ENCODE results near the gene B3GALNT2. TPM values are rescaled to one million over a fixed set of nuclear protein-coding genes. Genes with fewer than 3 reads are reported as not detected.

B3GALNT2 gene
- total RNA-seq, 2 experiments from 2014 or later: 10.7 to 13.1 TPM

DNA sequence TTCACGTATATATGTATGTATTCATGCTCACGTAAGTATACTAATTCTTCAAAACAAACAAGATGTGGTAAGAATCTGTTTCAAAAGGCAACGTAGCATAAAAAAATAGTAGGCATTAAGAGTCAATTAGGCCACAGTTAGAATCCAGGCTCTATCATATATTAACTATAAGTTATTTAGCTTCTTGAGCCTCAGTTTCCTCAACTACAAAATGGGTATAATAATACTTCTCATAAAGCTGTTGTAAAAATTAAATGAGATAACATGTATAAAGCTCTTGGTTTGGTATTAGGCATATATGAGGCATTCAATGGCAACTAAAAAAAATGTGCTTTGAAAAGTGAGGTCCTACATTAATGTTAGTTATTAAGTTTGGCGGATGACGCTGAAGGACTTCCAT, 9.2 kb downstream of the B3GALNT2 start:
- H3K36me3 Mint-ChIP-seq (ENCODE audit: low read depth): peaks cover 24% of the 10 kb centered on the region
- ChIA-PET CTCF (interaction anchor here (0.8 to 1.0 kb wide), 4 partner anchors 9 to 19 kb away, joined by 3 to 4 read pairs (median 3); partner anchors contain the start of gene B3GALNT2), POLR2A (interaction anchor here (0.6 to 1.0 kb wide), 2 partner anchors 9 to 10 kb away, joined by 3 to 9 read pairs; partner anchors contain the start of gene B3GALNT2)
- TF ChIP-seq, protein P1, sequence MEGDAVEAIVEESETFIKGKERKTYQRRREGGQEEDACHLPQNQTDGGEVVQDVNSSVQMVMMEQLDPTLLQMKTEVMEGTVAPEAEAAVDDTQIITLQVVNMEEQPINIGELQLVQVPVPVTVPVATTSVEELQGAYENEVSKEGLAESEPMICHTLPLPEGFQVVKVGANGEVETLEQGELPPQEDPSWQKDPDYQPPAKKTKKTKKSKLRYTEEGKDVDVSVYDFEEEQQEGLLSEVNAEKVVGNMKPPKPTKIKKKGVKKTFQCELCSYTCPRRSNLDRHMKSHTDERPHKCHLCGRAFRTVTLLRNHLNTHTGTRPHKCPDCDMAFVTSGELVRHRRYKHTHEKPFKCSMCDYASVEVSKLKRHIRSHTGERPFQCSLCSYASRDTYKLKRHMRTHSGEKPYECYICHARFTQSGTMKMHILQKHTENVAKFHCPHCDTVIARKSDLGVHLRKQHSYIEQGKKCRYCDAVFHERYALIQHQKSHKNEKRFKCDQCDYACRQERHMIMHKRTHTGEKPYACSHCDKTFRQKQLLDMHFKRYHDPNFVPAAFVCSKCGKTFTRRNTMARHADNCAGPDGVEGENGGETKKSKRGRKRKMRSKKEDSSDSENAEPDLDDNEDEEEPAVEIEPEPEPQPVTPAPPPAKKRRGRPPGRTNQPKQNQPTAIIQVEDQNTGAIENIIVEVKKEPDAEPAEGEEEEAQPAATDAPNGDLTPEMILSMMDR (IDR thresholded peaks at IDR 0.05): no peak
- no peak for DNase-seq
- H3K9me3 Mint-ChIP-seq: no peaks in the 10 kb centered on the region
- H3K27ac Mint-ChIP-seq: no peak overlapping the region
- ATAC-seq: no peak
- intact Hi-C loops (cut with micrococcal nuclease): no loop called here
- peaks cover 21% of the 10 kb centered on the region for H3K4me1 Mint-ChIP-seq (ENCODE audit: low read depth)
- H3K4me3 Mint-ChIP-seq: no peak overlapping the region
- no peaks in the 10 kb centered on the region for H3K27me3 Mint-ChIP-seq

DNA sequence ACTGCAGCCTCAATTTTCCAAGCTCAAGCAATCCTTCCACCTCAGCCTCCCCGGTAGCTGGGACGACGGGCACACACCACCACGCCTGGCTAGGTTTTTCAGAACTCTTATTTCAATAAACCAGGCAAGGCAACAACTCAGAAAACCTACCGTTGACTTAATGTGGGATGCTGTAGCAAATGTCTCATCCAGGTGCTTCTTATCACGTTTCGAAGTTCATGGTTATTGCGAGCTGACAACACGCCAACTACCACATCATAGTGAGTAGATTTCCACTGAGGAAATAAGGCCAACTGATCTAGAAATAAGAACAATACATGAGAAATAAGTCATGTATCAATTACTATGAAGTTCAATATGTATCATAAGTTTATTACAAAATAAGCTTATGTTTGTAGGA, 9.7 kb downstream of the B3GALNT2 start:
- ChIA-PET CTCF (interaction anchor here (0.8 to 1.0 kb wide), 4 partner anchors 9 to 19 kb away, joined by 3 to 4 read pairs (median 3); partner anchors contain the start of gene B3GALNT2), POLR2A (interaction anchor here (0.6 to 1.1 kb wide), 3 partner anchors 8 to 10 kb away, joined by 3 to 9 read pairs (median 4); partner anchors contain the start of gene B3GALNT2)
- no peak for DNase-seq
- peaks cover 26% of the 10 kb centered on the region for H3K4me1 Mint-ChIP-seq (ENCODE audit: low read depth)
- H3K36me3 Mint-ChIP-seq (ENCODE audit: low read depth): peaks cover 24% of the 10 kb centered on the region
- intact Hi-C loops (cut with micrococcal nuclease): no loop called here
- no peaks in the 10 kb centered on the region for H3K9me3 Mint-ChIP-seq
- no peak overlapping the region for H3K4me3 Mint-ChIP-seq
- no peak for ATAC-seq
- TF ChIP-seq, protein P1 (IDR thresholded peaks at IDR 0.05): no peak
- no peaks in the 10 kb centered on the region for H3K27me3 Mint-ChIP-seq
- H3K27ac Mint-ChIP-seq: no peak overlapping the region

DNA sequence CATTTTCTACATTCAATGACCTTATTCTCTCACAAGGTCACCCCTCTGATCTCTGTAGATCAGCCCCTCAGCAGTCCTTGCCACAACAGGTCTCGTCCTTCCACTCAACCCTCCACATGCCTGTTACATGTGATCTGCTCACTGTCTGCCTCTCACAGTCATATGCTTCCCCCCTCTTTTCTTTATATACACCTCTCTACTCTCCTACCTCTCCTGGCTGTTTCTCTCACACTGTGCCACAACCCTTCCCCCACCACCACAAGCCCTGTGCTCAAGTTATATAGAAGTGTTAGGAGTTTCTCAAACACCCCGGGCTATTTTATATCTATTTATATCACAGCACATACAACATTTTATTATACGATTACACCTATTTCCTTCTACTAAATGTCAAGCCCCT, 12.6 kb downstream of the B3GALNT2 start:
- peaks cover 26% of the 10 kb centered on the region for H3K36me3 Mint-ChIP-seq (ENCODE audit: low read depth)
- POLR2A ChIA-PET: no interaction called here
- intact Hi-C loops (cut with micrococcal nuclease): no loop called here

DNA sequence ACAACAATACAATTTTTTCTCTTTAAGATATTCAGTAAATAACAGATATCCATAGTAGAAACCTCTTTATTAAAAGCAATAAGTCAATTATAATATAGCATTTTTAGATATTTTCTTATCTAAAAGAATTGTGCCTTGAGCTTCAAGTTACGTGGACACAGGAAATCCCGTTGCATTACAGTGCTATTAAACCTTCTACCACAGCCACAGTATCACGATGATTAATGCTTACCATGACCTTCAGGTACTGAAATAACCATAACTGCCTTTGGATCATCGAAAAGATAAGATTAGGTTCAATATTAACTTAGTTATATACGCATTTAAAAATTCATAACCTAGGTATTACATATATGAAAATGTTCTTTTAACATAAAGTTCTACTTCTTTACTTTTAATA, 17.9 kb downstream of the B3GALNT2 start:
- no peaks in the 10 kb centered on the region for H3K9me3 Mint-ChIP-seq
- ChIA-PET POLR2A (interaction anchor here (0.6 to 1.3 kb wide), 2 partner anchors 9 to 18 kb away, joined by 3 to 4 read pairs; partner anchors contain the start of gene B3GALNT2), CTCF (interaction anchor here (0.8 kb wide), 1 partner anchor 71 kb away, joined by 3 read pairs; no protein-coding TSS in a partner anchor)
- DNase-seq: no peak
- H3K36me3 Mint-ChIP-seq (ENCODE audit: low read depth): peaks cover 20% of the 10 kb centered on the region
- intact Hi-C loops (cut with micrococcal nuclease): no loop called here
- TF ChIP-seq, protein P1 (IDR thresholded peaks at IDR 0.05): no peak
- H3K27ac Mint-ChIP-seq: no peak overlapping the region
- no peak overlapping the region for H3K4me3 Mint-ChIP-seq
- no peaks in the 10 kb centered on the region for H3K27me3 Mint-ChIP-seq
- H3K4me1 Mint-ChIP-seq (ENCODE audit: low read depth): peaks cover 7% of the 10 kb centered on the region
- ATAC-seq: no peak

More for the DNA sequence above, 12.6 kb downstream of the B3GALNT2 start:
- no peak overlapping the region for H3K4me3 Mint-ChIP-seq
- H3K27ac Mint-ChIP-seq: no peak overlapping the region
- CTCF ChIA-PET: no interaction called here
- ATAC-seq (no peak), DNase-seq (no peak)
- H3K9me3 Mint-ChIP-seq: no peaks in the 10 kb centered on the region
- no peaks in the 10 kb centered on the region for H3K27me3 Mint-ChIP-seq
- TF ChIP-seq, protein P1 (IDR thresholded peaks at IDR 0.05): no peak
- peaks cover 27% of the 10 kb centered on the region for H3K4me1 Mint-ChIP-seq (ENCODE audit: low read depth)

DNA sequence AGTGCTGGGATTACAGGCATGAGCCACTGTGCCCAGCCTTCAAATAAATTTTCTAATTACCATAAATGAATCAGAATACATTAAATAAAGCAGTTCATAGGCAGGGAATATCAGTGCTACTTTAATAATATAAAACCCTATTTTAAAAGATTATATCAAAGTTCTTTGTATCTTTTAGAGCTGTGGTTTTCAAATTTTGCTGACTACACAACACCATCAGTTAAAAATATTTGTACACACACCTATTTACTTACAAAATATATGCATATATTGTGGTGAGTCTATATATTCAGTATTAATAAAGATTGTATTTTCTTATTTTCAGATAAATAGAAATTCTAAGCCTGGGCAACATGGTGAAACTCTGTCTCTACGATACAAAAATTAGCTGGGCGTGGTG, 18.7 kb downstream of the B3GALNT2 start:
- Mint-ChIP-seq H3K36me3 (ENCODE audit: low read depth) (peaks cover 22% of the 10 kb centered on the region), H3K4me3 (no peak overlapping the region), H3K27ac (no peak overlapping the region), H3K4me1 (ENCODE audit: low read depth) (peaks cover 7% of the 10 kb centered on the region), H3K27me3 (no peaks in the 10 kb centered on the region), H3K9me3 (no peaks in the 10 kb centered on the region)
- ATAC-seq (no peak), DNase-seq (no peak)
- POLR2A ChIA-PET: interaction anchor here (1.3 kb wide), 1 partner anchor 19 kb away, joined by 4 read pairs; the partner anchor contains the start of gene B3GALNT2
- TF ChIP-seq, protein P1 (IDR thresholded peaks at IDR 0.05): no peak
- intact Hi-C loops (cut with micrococcal nuclease): no loop called here
- CTCF ChIA-PET: interaction anchor here (0.8 kb wide), 1 partner anchor 70 kb away, joined by 3 read pairs; no protein-coding TSS in a partner anchor

All from activated CD8-positive, alpha-beta T cell treated with anti-CD3 and anti-CD28 coated beads for 36 hours (primary cell).